ENCODE data around the gene F3.

The F3 gene

DNA sequence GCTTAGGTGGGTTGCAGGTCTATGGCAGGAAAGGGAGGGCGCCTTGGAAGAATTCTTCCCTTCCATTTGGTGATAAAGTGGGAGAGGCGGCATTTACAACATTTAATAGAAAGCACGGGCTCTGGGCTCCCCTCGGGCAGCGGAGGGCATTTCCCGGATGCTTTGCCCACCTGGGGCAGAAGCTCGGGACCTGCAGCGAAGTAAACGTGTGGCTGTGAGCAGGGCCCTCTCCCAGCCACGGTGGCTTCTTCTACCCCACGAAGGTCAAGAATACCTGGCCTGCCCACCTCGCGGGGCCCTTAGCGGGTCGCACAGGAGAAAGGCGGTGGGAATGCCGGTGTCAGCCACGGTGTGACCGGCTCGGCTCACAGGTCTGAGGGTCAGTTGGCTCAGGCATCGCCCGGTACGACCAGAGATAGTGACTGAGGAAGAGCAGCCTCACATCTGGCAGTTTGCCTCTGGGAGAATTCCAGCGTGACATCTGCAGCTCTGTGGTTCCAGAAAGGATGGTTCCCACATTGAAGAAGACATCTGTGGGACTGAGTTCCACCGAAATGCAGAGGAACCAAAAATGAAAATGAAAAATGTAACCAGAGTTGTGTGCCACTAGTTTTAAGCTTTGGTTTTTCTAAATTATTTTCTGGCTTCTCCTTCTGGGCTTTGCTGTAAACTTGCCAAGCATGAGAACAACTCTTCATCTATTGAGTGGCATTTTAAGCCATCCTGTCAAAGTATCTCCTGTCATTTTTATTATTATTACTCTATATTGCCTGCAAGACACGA lies 720 bp upstream of the F3 start:
- Histone ChIP-seq H3K27me3 (ENCODE audit: control insufficient read depth in 5 of 5, insufficient read depth in 4 of 5, low read length in 5 of 5) (no peaks in the 10 kb centered on the region), H3K9ac (ENCODE audit: low read length in 5 of 5) (peak overlapping the region; percentile 71 to 99 (median 92)), H3K4me3 (ENCODE audit: low read depth in 1 of 5, low read length in 5 of 5) (peak overlapping the region; percentile 73 to 89 (median 74)), H3K9me3 (ENCODE audit: control insufficient read depth in 5 of 5, low read length in 5 of 5) (no peaks in the 10 kb centered on the region), H3K36me3 (ENCODE audit: control insufficient read depth in 5 of 5, insufficient read depth in 5 of 5, low read length in 5 of 5) (peaks cover 0 to under 1% (median 0%) of the 10 kb centered on the region in 5 donors), H3K27ac (ENCODE audit: low read depth, low read length) (peak overlapping the region; percentile 97), H3K4me1 (ENCODE audit: control insufficient read depth in 5 of 5, insufficient read depth in 5 of 5, low read length in 5 of 5) (peaks cover 9 to 69% (median 47%) of the 10 kb centered on the region in 5 donors)

DNA sequence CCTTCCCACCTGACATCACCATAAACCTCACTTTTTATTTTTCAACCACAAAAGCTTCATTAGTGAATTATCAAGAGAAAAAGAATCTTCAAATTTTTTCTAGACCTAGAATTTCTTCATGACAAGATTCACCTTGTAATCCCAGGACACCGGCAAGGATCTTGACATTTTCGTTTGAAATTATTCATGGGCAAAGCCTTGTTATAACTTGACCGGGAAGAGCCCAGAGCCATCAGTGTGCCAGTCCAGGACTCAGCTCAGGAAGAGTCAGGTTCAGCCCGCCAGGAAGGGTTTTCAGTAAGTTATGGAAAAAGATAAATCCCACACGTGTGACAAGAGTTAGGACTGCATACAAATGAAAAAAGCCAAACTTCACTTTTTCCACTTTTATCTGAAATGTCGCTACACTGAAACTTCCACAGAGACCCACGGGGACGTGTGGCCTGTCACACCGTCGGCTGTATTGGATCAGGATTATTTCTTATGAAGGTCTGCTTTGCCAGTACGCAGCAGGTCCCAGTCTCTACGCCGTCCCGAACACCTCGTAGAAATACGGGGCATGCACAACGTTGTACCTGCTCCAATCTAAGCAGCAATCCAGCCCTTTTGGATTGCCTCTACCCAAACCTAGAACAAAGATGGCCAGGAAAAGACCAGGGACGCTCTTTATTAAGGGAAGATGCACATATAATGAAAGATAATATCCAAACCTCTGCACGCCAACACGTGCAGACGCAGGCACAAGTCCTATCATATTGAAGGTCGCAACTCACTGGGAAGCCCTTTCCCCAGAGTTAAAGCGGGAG lies 916 bp downstream of the F3 start:
- no peaks in the 10 kb centered on the region for H3K9me3 ChIP-seq (ENCODE audit: control insufficient read depth in 5 of 5, low read length in 5 of 5)
- peak overlapping the region; percentile 56 to 96 (median 86) for H3K9ac ChIP-seq (ENCODE audit: low read length in 5 of 5)

DNA sequence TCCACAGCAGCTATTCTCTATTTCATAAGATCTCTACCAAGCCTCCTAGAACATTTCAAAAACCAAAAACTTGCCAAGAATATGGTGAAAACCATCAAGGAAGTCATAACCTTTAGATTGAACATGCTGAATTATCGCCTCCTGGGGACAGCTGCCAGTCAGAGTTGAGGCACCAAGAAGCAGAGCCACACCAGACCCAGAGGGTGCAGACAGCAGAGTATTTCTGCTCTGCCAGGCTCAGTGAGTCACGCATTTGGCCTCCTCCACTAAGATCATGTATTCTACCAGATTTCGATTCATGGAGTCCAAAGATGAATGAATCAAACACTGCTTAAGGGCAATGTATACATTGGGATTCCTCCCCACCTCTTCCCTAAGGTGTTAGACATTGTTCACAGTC lies 2.1 kb downstream of the F3 start:
- Histone ChIP-seq H3K36me3 (ENCODE audit: control insufficient read depth in 5 of 5, insufficient read depth in 5 of 5, low read length in 5 of 5) (peaks cover 5 to 23% (median 11%) of the 10 kb centered on the region in 5 donors), H3K9ac (ENCODE audit: low read length in 5 of 5) (peak overlapping the region in 3 of 5 donors; percentile 0 to 96 (median 20)), H3K27me3 (ENCODE audit: control insufficient read depth in 5 of 5, insufficient read depth in 4 of 5, low read length in 5 of 5) (no peaks in the 10 kb centered on the region), H3K4me3 (ENCODE audit: low read depth in 1 of 5, low read length in 5 of 5) (peak overlapping the region; percentile 73 to 95 (median 88)), H3K27ac (ENCODE audit: low read depth, low read length) (peak overlapping the region; percentile 90), H3K9me3 (ENCODE audit: control insufficient read depth in 5 of 5, low read length in 5 of 5) (no peaks in the 10 kb centered on the region), H3K4me1 (ENCODE audit: control insufficient read depth in 5 of 5, insufficient read depth in 5 of 5, low read length in 5 of 5) (peaks cover 12 to 87% (median 67%) of the 10 kb centered on the region in 5 donors)

More for the DNA sequence above, 916 bp downstream of the F3 start:
- no peaks in the 10 kb centered on the region for H3K27me3 ChIP-seq (ENCODE audit: control insufficient read depth in 5 of 5, insufficient read depth in 4 of 5, low read length in 5 of 5)
- H3K4me1 ChIP-seq (ENCODE audit: control insufficient read depth in 5 of 5, insufficient read depth in 5 of 5, low read length in 5 of 5) = peaks cover 12 to 85% (median 62%) of the 10 kb centered on the region in 5 donors
- peaks cover 0 to 13% (median 4%) of the 10 kb centered on the region in 5 donors for H3K36me3 ChIP-seq (ENCODE audit: control insufficient read depth in 5 of 5, insufficient read depth in 5 of 5, low read length in 5 of 5)
- peak overlapping the region; percentile 73 to 95 (median 88) for H3K4me3 ChIP-seq (ENCODE audit: low read depth in 1 of 5, low read length in 5 of 5)
- H3K27ac ChIP-seq (ENCODE audit: low read depth, low read length) = peak overlapping the region; percentile 90

DNA sequence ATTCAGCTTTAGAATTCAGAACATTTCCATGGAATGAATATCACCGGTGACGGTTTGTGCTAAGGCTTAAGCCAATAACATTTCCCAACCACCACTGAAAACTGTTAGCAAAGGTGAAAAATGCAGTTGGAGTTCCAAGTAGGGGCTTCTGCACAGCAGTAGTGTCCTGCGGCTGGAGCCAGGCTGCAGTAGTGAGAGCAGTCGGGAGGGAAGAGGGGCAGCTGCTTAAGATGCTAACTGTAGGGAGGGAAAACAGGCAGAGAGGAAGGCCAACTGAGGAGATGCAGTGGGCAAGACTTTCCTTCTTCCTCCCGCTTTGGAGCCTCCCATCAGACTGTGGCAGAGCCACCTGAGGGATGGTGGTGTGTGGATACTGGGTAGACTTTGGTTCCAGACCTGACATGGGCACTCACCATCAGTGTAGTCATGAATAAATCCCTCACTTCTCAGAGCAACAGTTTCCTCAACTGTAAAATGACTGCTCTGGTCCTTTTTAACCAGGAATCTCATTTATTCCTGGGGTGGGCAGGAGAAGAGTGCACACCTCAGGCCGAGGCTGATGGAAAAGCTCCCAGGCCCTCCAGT lies 3.2 kb downstream of the F3 start:
- Histone ChIP-seq H3K9ac (ENCODE audit: low read length in 5 of 5) (peak overlapping the region in 3 of 5 donors; percentile 19 to 96 (median 20)), H3K27ac (ENCODE audit: low read depth, low read length) (peak overlapping the region; percentile 90), H3K36me3 (ENCODE audit: control insufficient read depth in 5 of 5, insufficient read depth in 5 of 5, low read length in 5 of 5) (peaks cover 8 to 30% (median 11%) of the 10 kb centered on the region in 5 donors), H3K27me3 (ENCODE audit: control insufficient read depth in 5 of 5, insufficient read depth in 4 of 5, low read length in 5 of 5) (no peaks in the 10 kb centered on the region), H3K9me3 (ENCODE audit: control insufficient read depth in 5 of 5, low read length in 5 of 5) (no peaks in the 10 kb centered on the region), H3K4me3 (ENCODE audit: low read depth in 1 of 5, low read length in 5 of 5) (peak overlapping the region; percentile 52 to 95 (median 88)), H3K4me1 (ENCODE audit: control insufficient read depth in 5 of 5, insufficient read depth in 5 of 5, low read length in 5 of 5) (peaks cover 10 to 76% (median 60%) of the 10 kb centered on the region in 5 donors)

DNA sequence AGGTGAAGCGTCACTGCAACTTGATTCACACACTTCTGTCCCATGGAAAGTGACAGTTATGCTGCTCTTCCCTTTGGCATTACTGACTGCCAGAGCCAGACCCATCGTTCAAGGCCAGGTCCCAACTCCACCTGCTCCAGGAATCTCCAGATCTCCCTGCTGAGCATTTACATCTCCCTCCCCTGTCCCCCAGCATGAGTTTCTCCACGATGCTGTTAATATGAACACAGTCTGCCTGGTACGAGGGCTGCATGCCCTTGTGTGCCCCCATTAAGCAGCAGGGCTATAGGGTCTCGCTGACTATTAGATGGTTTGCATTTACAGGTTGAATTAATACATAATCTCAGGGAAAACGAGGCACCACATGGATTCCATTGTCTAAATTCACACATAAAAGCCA lies 4.3 kb downstream of the F3 start:
- H3K4me3 ChIP-seq (ENCODE audit: low read depth in 1 of 5, low read length in 5 of 5) = peak overlapping the region in 2 of 5 donors; percentile 7 to 89
- peak overlapping the region in 2 of 5 donors; percentile 2 to 96 for H3K9ac ChIP-seq (ENCODE audit: low read length in 5 of 5)
- no peaks in the 10 kb centered on the region for H3K27me3 ChIP-seq (ENCODE audit: control insufficient read depth in 5 of 5, insufficient read depth in 4 of 5, low read length in 5 of 5)

DNA sequence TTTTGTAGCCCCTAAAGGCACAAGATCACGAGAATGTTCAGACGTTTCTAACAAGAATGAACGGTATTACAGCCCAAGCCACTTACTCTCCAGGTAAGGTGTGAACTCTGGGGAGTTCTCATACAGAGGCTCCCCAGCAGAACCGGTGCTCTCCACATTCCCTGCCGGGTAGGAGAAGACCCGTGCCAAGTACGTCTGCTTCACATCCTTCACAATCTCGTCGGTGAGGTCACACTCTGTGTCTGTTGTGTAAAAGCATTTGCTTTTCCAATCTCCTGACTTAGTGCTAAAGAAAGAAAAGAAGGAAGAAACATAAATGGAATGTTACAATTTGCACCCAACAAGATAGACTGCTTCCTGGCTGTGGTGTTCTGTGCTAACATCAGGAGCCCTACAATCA lies 5.7 kb downstream of the F3 start:
- Histone ChIP-seq H3K9me3 (ENCODE audit: control insufficient read depth in 5 of 5, low read length in 5 of 5) (no peaks in the 10 kb centered on the region), H3K27ac (ENCODE audit: low read depth, low read length) (peak overlapping the region; percentile 19), H3K4me1 (ENCODE audit: control insufficient read depth in 5 of 5, insufficient read depth in 5 of 5, low read length in 5 of 5) (peaks cover 7 to 56% (median 48%) of the 10 kb centered on the region in 5 donors), H3K4me3 (ENCODE audit: low read depth in 1 of 5, low read length in 5 of 5) (no peak overlapping the region), H3K9ac (ENCODE audit: low read length in 5 of 5) (no peak overlapping the region), H3K36me3 (ENCODE audit: control insufficient read depth in 5 of 5, insufficient read depth in 5 of 5, low read length in 5 of 5) (peaks cover 13 to 55% (median 29%) of the 10 kb centered on the region in 5 donors), H3K27me3 (ENCODE audit: control insufficient read depth in 5 of 5, insufficient read depth in 4 of 5, low read length in 5 of 5) (no peaks in the 10 kb centered on the region)

More for the DNA sequence above, 4.3 kb downstream of the F3 start:
- Histone ChIP-seq H3K4me1 (ENCODE audit: control insufficient read depth in 5 of 5, insufficient read depth in 5 of 5, low read length in 5 of 5) (peaks cover 7 to 65% (median 49%) of the 10 kb centered on the region in 5 donors), H3K9me3 (ENCODE audit: control insufficient read depth in 5 of 5, low read length in 5 of 5) (no peaks in the 10 kb centered on the region), H3K36me3 (ENCODE audit: control insufficient read depth in 5 of 5, insufficient read depth in 5 of 5, low read length in 5 of 5) (peaks cover 13 to 41% (median 17%) of the 10 kb centered on the region in 5 donors), H3K27ac (ENCODE audit: low read depth, low read length) (peak overlapping the region; percentile 90)

DNA sequence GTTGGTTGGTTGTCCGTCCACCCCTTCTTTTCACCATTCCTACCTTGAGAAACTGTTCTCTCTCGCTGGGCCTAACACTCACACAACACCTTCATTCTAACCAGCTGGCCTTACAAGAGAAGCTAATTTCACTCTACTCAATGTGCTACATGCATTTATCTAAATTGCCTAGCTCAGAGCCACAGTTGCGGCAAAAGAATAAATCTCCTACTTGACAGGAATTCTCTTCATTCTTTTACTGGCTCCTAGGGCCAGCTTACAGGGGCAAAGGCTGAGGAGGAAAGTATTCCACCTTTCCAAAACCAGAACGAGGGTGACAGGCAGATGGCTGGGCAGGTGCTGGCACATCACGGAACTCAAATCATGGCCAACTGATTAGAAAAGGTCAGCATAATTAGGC lies 6.5 kb downstream of the F3 start:
- H3K4me3 ChIP-seq (ENCODE audit: low read depth in 1 of 5, low read length in 5 of 5) = no peak overlapping the region
- no peak overlapping the region for H3K27ac ChIP-seq (ENCODE audit: low read depth, low read length)
- peaks cover 7 to 52% (median 43%) of the 10 kb centered on the region in 5 donors for H3K4me1 ChIP-seq (ENCODE audit: control insufficient read depth in 5 of 5, insufficient read depth in 5 of 5, low read length in 5 of 5)
- H3K27me3 ChIP-seq (ENCODE audit: control insufficient read depth in 5 of 5, insufficient read depth in 4 of 5, low read length in 5 of 5) = no peaks in the 10 kb centered on the region
- peak overlapping the region in 1 of 5 donors; percentile 38 for H3K9ac ChIP-seq (ENCODE audit: low read length in 5 of 5)
- peaks cover 17 to 63% (median 35%) of the 10 kb centered on the region in 5 donors for H3K36me3 ChIP-seq (ENCODE audit: control insufficient read depth in 5 of 5, insufficient read depth in 5 of 5, low read length in 5 of 5)
- H3K9me3 ChIP-seq (ENCODE audit: control insufficient read depth in 5 of 5, low read length in 5 of 5) = no peaks in the 10 kb centered on the region

DNA sequence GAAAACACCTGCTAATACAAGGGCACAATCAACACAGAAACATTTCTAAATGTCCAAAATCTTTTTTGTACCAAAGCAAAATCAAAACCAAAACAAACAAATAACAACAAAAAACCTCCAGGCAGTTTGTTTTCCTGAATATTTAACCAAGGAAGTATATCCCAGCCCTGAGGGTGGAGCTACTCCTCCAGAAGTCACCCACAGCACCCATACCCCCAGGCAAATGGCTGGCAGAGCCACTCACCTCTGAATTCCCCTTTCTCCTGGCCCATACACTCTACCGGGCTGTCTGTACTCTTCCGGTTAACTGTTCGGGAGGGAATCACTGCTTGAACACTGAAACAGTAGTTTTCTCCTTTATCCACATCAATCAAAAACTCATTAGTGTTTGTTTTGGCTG lies 9.5 kb downstream of the F3 start:
- Histone ChIP-seq H3K27ac (ENCODE audit: low read depth, low read length) (peak overlapping the region; percentile 29), H3K4me1 (ENCODE audit: control insufficient read depth in 5 of 5, insufficient read depth in 5 of 5, low read length in 5 of 5) (peaks cover under 1 to 40% (median 22%) of the 10 kb centered on the region in 5 donors), H3K9ac (ENCODE audit: low read length in 5 of 5) (peak overlapping the region in 1 of 5 donors; percentile 35), H3K4me3 (ENCODE audit: low read depth in 1 of 5, low read length in 5 of 5) (no peak overlapping the region), H3K9me3 (ENCODE audit: control insufficient read depth in 5 of 5, low read length in 5 of 5) (no peaks in the 10 kb centered on the region), H3K36me3 (ENCODE audit: control insufficient read depth in 5 of 5, insufficient read depth in 5 of 5, low read length in 5 of 5) (peaks cover 22 to 71% (median 41%) of the 10 kb centered on the region in 5 donors), H3K27me3 (ENCODE audit: control insufficient read depth in 5 of 5, insufficient read depth in 4 of 5, low read length in 5 of 5) (no peaks in the 10 kb centered on the region)

DNA sequence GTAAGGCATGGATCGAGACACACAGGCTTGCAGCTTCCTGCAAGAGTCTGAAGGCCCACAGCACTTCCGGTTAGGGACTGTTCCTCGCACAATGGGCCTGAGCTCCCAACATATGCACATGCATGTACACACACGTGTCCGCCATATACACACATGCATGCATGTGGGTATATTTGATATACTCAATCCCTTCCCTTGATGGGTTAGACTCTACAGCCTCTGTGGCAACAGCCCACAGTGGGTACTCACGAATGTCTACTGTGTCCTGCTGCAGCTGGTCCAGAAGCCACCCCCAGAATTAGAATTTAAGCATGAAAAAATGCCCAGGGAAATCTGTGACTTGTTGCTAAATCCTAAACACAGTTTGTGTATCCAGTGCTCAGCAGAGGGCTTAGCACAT lies 9.9 kb downstream of the F3 start:
- H3K27me3 ChIP-seq (ENCODE audit: control insufficient read depth in 5 of 5, insufficient read depth in 4 of 5, low read length in 5 of 5) = no peaks in the 10 kb centered on the region
- H3K4me1 ChIP-seq (ENCODE audit: control insufficient read depth in 5 of 5, insufficient read depth in 5 of 5, low read length in 5 of 5) = peaks cover 0 to 36% (median 18%) of the 10 kb centered on the region in 5 donors
- no peak overlapping the region for H3K4me3 ChIP-seq (ENCODE audit: low read depth in 1 of 5, low read length in 5 of 5)
- no peak overlapping the region for H3K9ac ChIP-seq (ENCODE audit: low read length in 5 of 5)
- no peaks in the 10 kb centered on the region for H3K9me3 ChIP-seq (ENCODE audit: control insufficient read depth in 5 of 5, low read length in 5 of 5)
- peak overlapping the region; percentile 29 for H3K27ac ChIP-seq (ENCODE audit: low read depth, low read length)
- H3K36me3 ChIP-seq (ENCODE audit: control insufficient read depth in 5 of 5, insufficient read depth in 5 of 5, low read length in 5 of 5) = peaks cover 22 to 70% (median 41%) of the 10 kb centered on the region in 5 donors

All from subcutaneous abdominal adipose tissue (tissue), 5 donors.